Suprapubic skin (tissue), 4 donors: ENCODE measurements around the gene PARVB. TPM values are rescaled to one million over a fixed set of nuclear protein-coding genes. Genes with fewer than 3 reads are reported as not detected.

Experiments
- DNase-seq, 2 donors: peaks; one replicate each; pipeline ENCODE4 v3.0.0-alpha.2; 2019; ENCODE audit warnings: low spot score in 2 of 2
- H3K27ac ChIP-seq: fragments of 200-600 bp; sonication (generic); one replicate; pipeline ENCODE4 v1.5.1; 2019
- H3K27me3 ChIP-seq: fragments of 200-600 bp; sonication (generic); one replicate; pipeline ENCODE4 v1.5.1; 2019
- H3K36me3 ChIP-seq: fragments of 200-600 bp; sonication (generic); one replicate; pipeline ENCODE4 v1.5.1; 2019
- H3K4me1 ChIP-seq: fragments of 200-600 bp; sonication (generic); one replicate; pipeline ENCODE4 v1.5.1; 2019
- H3K4me3 ChIP-seq: fragments of 200-600 bp; sonication (generic); one replicate; pipeline ENCODE4 v1.5.1; 2019; ENCODE audit warnings: mild to moderate bottlenecking
- H3K9me3 ChIP-seq: fragments of 200-600 bp; sonication (generic); one replicate; pipeline ENCODE4 v1.5.1; 2019
- EP300 ChIP-seq: sonication (generic); formaldehyde crosslinking; IDR thresholded peaks from one replicate; pipeline ENCODE4 v1.6.1; 2017; ENCODE audit warnings: antibody characterized with exemption
- POLR2A ChIP-seq, 2 donors: fragments of 450-650 bp; IDR thresholded peaks; one replicate each; pipeline ENCODE4 v1.6.1; 2017; ENCODE audit warnings: antibody characterized with exemption in 2 of 2, mild to moderate bottlenecking in 2 of 2, moderate library complexity in 2 of 2
- POLR2AphosphoS5 ChIP-seq, 3 donors: sonication (generic); formaldehyde crosslinking; IDR thresholded peaks; one replicate each; pipeline ENCODE4 v1.6.1; 2017; ENCODE audit warnings: antibody characterized with exemption in 3 of 3
- WGBS: methylation state at CpG from one replicate; pipeline ENCODE4 v1.1.5; 2018; 5-methylcytosine and 5-hydroxymethylcytosine counted together
- total RNA-seq, 4 donors: library from RNA; depleted of rRNA; stranded (reverse); fragments of >200 nt; gene quantifications; one replicate each; pipeline ENCODE4 v1.1.0, GENCODE V29; 2016
- TF ChIP-seq, protein P1 (sequence below), 2 donors: fragments of 200-600 bp in 1 of 2; fragments of 450-650 bp in 1 of 2; sonication (generic) in 1 of 2; IDR thresholded peaks; one replicate each; pipeline ENCODE4 v1.5.1; 2016 to 2019; ENCODE audit warnings: antibody characterized with exemption in 2 of 2, mild to moderate bottlenecking in 1 of 2, moderate library complexity in 1 of 2

PARVB gene
- total RNA-seq, 4 donors from 2014 or later: 9.7 to 17.8 (median 13.3) TPM

- no peak for TF ChIP-seq EP300
- TF ChIP-seq POLR2A (IDR thresholded peaks at IDR 0.05): no peak
- TF ChIP-seq, protein P1, sequence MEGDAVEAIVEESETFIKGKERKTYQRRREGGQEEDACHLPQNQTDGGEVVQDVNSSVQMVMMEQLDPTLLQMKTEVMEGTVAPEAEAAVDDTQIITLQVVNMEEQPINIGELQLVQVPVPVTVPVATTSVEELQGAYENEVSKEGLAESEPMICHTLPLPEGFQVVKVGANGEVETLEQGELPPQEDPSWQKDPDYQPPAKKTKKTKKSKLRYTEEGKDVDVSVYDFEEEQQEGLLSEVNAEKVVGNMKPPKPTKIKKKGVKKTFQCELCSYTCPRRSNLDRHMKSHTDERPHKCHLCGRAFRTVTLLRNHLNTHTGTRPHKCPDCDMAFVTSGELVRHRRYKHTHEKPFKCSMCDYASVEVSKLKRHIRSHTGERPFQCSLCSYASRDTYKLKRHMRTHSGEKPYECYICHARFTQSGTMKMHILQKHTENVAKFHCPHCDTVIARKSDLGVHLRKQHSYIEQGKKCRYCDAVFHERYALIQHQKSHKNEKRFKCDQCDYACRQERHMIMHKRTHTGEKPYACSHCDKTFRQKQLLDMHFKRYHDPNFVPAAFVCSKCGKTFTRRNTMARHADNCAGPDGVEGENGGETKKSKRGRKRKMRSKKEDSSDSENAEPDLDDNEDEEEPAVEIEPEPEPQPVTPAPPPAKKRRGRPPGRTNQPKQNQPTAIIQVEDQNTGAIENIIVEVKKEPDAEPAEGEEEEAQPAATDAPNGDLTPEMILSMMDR (IDR thresholded peaks at IDR 0.05): no peak
- TF ChIP-seq POLR2AphosphoS5 (IDR thresholded peaks at IDR 0.05): no peak
- no peak overlapping the region for H3K27ac ChIP-seq
- DNase-seq: no peak
- no peaks in the 10 kb centered on the region for H3K4me1 ChIP-seq
- H3K9me3 ChIP-seq: no peaks in the 10 kb centered on the region
- H3K4me3 ChIP-seq: no peak overlapping the region
- H3K27me3 ChIP-seq: no peaks in the 10 kb centered on the region
- H3K36me3 ChIP-seq: peaks cover 11% of the 10 kb centered on the region
- 94% methylated on average over 13 of the region's 13 CpGs for WGBS
Measured at GRCh38 chr22:44157916-44158618, 134.0 kb downstream of the PARVB start.

DNA sequence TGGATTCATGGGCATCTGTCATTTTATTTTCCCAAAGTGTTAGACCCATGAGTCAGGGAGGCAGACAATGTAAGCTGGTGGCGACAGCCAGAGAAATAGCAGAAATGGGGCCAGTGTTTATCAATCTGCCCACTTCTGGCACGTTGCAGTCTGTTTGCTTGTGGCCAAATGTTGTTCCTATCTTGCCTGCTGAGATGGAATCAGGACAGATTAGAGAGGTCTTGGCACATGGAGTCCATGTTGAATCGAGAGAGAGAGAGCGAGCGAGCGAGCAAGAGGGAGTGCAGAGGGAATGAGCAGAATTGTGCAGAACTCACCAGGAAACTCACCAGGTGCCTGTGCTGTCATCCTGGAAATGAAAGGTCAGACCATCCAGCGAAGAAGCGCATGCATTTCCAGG lies 134.7 kb downstream of the PARVB start:
- H3K27me3 ChIP-seq: no peaks in the 10 kb centered on the region
- no peak for DNase-seq
- H3K9me3 ChIP-seq: no peaks in the 10 kb centered on the region
- H3K27ac ChIP-seq: no peak overlapping the region
- no peaks in the 10 kb centered on the region for H3K4me1 ChIP-seq
- peaks cover 11% of the 10 kb centered on the region for H3K36me3 ChIP-seq
- no peak overlapping the region for H3K4me3 ChIP-seq
- 86% methylated on average over 8 of the region's 8 CpGs for WGBS
- TF ChIP-seq POLR2AphosphoS5 (IDR thresholded peaks at IDR 0.05) (no peak), EP300 (no peak), POLR2A (IDR thresholded peaks at IDR 0.05) (no peak)
- TF ChIP-seq, protein P1 (IDR thresholded peaks at IDR 0.05): no peak

DNA sequence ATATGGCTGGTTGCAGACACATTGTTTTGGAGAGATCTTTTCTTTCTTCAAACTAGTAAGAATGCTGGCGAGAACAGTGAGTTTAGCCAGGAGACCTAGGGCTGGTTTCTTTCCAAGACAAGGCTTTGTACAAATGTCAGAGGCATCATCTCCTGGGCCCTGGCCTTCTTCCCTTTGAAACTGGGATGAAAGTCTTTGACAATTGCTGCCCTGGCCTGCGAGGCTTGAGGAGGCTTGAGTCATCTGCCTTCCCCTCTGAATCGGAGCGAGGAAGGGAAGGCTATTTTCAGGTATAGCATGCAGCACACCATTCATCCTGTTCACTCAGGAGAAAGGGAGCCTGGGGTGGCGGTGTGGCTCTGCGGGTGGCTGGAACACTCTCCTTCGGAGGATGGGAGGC lies 135.1 kb downstream of the PARVB start:
- H3K27ac ChIP-seq: no peak overlapping the region
- H3K36me3 ChIP-seq: peaks cover 11% of the 10 kb centered on the region
- WGBS: 90% methylated on average over 7 of the region's 7 CpGs
- no peak for DNase-seq
- H3K4me3 ChIP-seq: no peak overlapping the region
- no peaks in the 10 kb centered on the region for H3K4me1 ChIP-seq
- TF ChIP-seq POLR2A (IDR thresholded peaks at IDR 0.05): no peak
- no peaks in the 10 kb centered on the region for H3K9me3 ChIP-seq
- no peaks in the 10 kb centered on the region for H3K27me3 ChIP-seq

DNA sequence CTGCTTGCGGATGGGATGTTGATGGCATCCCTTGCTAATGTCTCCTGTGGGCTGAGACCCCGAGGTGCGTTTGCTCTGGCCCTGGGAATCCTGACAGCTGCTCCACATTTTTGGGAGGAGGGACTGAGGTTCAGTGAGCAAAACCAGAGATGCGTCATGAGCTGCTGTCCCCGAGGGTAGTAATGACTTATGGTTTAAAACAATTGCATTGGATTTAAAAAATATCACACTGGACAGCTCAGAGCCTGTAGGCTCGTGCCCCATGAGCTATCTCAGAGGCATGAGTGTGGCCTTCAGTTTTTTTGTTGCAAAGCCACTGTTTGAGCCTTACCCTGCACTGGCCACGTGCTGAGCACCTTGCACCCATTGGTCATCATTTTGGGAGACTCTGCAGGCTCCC lies 135.7 kb downstream of the PARVB start:
- TF ChIP-seq, protein P1 (IDR thresholded peaks at IDR 0.05): no peak
- TF ChIP-seq EP300 (no peak), POLR2A (IDR thresholded peaks at IDR 0.05) (no peak), POLR2AphosphoS5 (IDR thresholded peaks at IDR 0.05) (no peak)
- H3K36me3 ChIP-seq: peaks cover 11% of the 10 kb centered on the region
- 80% methylated on average over 7 of the region's 7 CpGs for WGBS

DNA sequence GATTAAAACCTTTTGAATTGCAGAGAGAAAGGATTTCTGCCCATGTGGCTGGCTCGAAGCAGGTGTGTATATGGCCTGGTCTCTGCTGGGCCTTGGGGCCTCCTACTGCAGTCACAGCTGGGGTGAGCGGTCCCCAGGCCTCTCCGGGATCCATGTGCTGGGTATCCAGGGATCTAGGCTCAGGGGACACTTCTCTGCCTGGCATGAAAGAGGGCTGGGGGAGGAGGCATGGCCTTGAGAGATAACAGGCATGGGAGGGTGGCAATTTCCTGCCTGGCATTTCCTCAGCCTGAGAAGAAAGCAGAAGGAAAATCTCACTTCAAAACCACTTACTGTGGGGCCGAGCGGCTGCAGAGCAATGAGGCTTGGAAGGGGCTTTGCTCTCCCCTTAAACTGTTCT lies 136.3 kb downstream of the PARVB start:
- DNase-seq: no peak
- peaks cover 11% of the 10 kb centered on the region for H3K36me3 ChIP-seq
- H3K9me3 ChIP-seq: no peaks in the 10 kb centered on the region
- H3K4me1 ChIP-seq: no peaks in the 10 kb centered on the region
- 93% methylated on average over 4 of the region's 5 CpGs for WGBS
- H3K4me3 ChIP-seq: no peak overlapping the region
- H3K27me3 ChIP-seq: no peaks in the 10 kb centered on the region
- TF ChIP-seq POLR2A (IDR thresholded peaks at IDR 0.05): no peak
- no peak for TF ChIP-seq EP300
- no peak overlapping the region for H3K27ac ChIP-seq

More for the DNA sequence above, 135.7 kb downstream of the PARVB start:
- no peaks in the 10 kb centered on the region for H3K9me3 ChIP-seq
- no peak overlapping the region for H3K4me3 ChIP-seq
- H3K4me1 ChIP-seq: no peaks in the 10 kb centered on the region
- no peaks in the 10 kb centered on the region for H3K27me3 ChIP-seq
- no peak overlapping the region for H3K27ac ChIP-seq
- no peak for DNase-seq

DNA sequence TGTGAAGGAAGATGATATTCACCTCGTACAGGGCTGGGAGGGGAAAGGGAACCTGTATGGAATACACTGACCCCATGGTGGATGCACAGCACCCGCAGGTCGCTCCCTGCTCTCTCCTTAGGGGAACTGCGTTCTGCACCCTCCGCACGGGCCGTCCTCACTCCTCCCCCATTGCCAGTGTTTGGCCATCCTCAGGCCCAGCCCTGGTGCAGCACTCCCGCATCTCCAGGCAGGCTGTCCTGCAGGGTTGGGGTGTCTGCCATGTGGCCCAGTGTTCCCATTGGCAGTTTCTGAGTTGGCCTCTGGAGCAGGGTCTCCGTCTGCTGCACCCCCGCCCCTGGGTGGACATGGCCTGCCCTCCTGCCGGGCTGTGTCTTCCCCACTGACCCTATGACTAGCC lies 137.6 kb downstream of the PARVB start:
- H3K4me1 ChIP-seq: no peaks in the 10 kb centered on the region
- no peak overlapping the region for H3K27ac ChIP-seq
- H3K4me3 ChIP-seq: no peak overlapping the region
- H3K36me3 ChIP-seq: peaks cover 11% of the 10 kb centered on the region
- 92% methylated on average over 9 of the region's 11 CpGs for WGBS
- TF ChIP-seq EP300: no peak
- no peak for TF ChIP-seq POLR2A (IDR thresholded peaks at IDR 0.05)
- TF ChIP-seq POLR2AphosphoS5 (IDR thresholded peaks at IDR 0.05): no peak
- TF ChIP-seq, protein P1 (IDR thresholded peaks at IDR 0.05): no peak
- DNase-seq: no peak
- H3K9me3 ChIP-seq: no peaks in the 10 kb centered on the region
- no peaks in the 10 kb centered on the region for H3K27me3 ChIP-seq
